Brain pericyte (primary cell): ENCODE results near the gene GLCCI1.
"Not testable (repeated sequence)": the region's sequence is repeated elsewhere in the genome, so short reads cannot be mapped to it uniquely, and the experiment has no call there.

Experiments
- DNase-seq: peaks from one replicate; pipeline ENCODE4 v3.0.0-alpha.2; 2012; ENCODE audit warnings: low read depth, low spot score

The GLCCI1 gene

DNA sequence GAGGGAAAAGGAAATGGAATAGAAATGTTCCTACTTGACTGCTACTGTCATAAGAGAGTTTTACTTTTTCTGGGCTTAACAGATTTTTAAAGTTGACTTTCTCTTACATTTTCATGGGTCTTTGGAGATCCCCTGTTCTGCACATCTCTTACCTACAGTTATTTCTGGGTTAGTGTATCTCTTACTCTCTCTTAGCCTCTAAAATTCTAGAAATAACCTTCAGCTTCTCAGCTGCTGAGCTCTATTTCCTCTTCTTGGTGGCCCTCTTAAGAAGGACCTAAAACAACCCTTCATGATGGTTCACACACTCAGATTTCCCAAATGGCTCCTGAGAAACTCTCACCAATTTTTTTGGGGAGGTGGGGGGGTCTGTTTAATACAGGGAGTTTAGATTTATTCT, 79.5 kb downstream of the GLCCI1 start:
- DNase-seq, result not testable (repeated sequence)

DNA sequence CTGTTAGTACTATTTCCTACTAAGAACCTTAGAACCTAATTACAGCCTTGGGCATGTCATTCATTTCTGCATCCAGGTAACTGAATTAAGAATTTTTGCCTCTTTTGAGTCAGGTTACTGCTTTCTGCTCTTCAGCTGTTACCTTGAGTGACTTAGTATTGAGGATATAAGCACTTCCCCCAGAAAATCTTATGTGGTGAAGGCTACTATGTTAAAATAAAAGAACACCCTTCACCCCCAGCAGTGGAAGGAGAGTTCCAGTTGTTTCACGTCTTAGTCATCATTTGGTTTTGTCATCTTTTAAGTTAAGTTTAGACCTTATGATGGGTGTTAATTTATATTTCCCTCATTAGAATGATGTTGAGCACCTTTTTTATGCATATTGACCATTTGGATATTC, 82.8 kb downstream of the GLCCI1 start:
- no peak for DNase-seq

- DNase-seq, result no peak
These were observed 83.4 kb downstream of the GLCCI1 start for GRCh38 chr7:8051998-8052397.

GRCh38 chr7:8052824-8053223, 84.2 kb downstream of the GLCCI1 start:
- no peak for DNase-seq

DNA sequence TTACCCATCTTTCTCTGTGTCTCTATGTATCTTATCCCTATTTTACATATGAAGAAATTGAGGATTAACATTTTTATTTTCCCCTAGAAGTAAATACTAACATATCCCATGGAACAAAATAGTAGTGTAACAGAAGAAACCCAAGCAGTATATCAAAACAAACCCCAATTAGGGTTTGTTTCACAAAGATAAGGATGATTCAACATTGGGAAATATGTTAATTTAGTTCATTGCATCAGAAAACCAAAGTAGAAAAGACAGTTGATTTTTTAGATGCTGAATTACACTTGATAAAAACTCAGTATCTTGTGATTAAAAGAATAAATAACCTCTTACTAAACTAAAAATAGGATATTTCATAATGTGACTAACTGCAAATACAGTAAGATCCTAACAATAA, 87.8 kb downstream of the GLCCI1 start:
- no peak for DNase-seq

GRCh38 chr7:8057566-8057965, 89.0 kb downstream of the GLCCI1 start:
- DNase-seq, result no peak

- no peak for DNase-seq
These were observed 89.7 kb downstream of the GLCCI1 start for GRCh38 chr7:8058322-8058721.

DNA sequence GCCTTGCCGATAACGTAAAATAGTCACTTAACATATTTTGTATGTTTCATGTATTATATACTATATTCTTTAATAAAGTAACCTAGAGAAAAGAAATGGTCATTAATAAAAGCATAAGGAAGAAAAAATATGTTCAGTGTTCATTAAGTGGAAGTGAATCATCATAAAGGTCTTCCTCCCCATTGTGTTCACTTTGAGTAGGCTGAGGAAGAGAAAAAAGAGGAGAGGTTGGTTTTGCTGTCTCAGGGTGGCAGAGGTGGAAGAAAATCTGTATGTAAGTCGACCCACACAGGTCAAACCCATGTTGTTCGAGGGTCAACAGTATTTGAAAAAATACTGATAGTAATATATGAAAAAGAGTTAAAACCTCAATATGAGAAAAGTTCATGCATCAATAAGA, 90.3 kb downstream of the GLCCI1 start:
- DNase-seq, result no peak

DNA sequence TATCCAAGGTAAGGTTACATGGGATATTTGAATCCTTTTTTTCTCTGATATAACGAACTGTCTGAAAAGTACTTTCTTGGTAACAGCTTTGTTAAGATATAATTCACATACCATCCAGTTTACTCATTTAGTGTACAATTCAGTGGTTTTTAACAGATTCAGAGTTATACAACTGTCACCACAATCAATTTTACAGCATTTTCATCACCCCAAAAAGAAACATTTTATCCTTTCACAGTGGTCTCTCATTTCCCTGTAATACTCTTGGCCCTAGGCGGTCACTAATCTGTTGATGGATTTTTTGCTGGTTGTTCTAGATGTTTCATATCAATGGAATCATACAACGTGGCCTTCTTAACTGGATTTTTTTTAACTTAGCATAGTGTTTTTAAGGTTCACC, 91.6 kb downstream of the GLCCI1 start:
- DNase-seq, result no peak

- DNase-seq, result not testable (repeated sequence)
These were observed 94.7 kb downstream of the GLCCI1 start for GRCh38 chr7:8063300-8063699.

GRCh38 chr7:8063706-8064297, 95.2 kb downstream of the GLCCI1 start:
- DNase-seq, result no peak

- peak; percentile 3 for DNase-seq
These were observed 96.2 kb downstream of the GLCCI1 start for GRCh38 chr7:8064828-8065227.

DNA sequence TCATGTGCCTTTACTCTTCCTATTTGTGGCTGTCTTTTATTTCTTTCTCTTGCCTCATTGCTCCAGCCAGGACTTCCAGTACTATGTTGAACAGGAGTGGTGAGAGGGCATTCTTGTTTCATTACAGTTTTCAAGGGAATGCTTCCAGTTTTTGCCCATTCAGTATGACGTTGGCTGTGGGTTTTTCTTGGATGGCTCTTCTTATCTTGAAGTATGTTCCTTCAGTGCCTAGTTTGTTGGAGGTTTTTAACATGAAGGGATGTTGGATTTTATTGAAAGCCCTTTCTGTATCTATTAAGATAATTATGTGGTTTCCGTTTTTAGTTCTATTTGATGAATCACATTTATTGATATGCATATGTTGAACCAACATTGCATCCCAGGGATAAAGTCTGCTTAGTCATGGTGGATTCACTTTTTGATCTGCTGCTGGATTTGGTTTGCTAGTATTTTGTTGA, 96.8 kb downstream of the GLCCI1 start:
- DNase-seq, result peak; percentile 20

DNA sequence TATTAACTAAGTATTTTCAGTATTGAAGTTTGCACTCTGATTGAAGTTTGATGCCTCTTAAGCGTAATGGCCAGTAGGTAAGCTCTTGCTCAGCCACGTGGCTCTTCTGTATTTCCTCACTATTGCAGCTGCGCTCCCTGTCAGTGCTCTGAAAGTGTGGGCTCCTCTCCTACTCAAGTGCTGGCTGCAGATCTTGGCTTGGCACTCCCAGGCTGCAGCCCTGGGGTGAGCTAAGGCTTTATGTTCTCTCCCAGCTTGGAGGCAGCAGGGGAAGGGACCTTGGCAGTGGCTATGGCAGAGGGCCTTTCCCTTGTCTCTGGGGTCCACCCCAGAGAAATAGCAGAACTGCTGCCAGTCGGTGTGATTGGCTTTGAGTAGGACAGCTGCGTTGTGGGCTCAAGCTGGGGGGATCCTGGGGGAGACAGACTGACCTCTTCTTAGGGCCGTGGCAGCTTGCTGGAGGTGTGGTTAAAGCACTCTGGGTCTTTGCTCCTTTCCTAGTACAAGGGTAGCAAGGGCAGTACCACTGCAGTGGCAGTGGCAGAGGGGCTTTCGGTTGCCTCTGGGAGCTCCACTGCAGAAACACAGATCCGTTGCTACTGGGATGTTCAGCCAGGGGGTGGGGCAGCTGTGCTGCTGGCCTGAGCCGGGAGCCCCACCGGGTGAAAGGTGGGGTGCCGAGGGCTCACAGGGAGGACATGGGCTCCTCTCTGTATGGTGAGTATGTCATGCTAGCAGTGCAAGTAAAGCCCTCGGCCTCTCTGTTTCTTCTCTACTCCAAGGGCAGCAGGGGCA, 100.5 kb downstream of the GLCCI1 start:
- DNase-seq, result no peak

GRCh38 chr7:8070451-8071180, 102.0 kb downstream of the GLCCI1 start:
- no peak for DNase-seq

- DNase-seq, result no peak
These were observed 109.8 kb downstream of the GLCCI1 start for GRCh38 chr7:8078418-8078817.

DNA sequence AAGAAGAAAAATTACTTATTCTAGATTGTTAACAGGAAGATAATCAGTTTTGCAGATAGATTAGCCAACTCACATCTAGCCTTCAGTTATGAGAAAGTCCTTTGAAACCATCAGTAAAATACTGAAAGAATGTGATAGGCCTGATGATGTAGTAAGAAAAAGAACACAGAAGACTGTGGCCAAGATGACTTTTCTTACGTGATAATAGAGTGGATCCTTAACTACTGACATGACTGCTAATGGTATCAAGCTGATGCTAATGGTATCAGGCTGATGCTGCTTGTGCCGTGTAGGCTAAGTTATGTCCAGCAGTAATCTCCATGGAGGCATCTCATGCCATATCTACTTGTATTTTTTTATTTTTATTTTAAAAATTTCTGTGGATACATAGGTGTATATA, 114.2 kb downstream of the GLCCI1 start:
- no peak for DNase-seq

GRCh38 chr7:8084836-8085235, 116.2 kb downstream of the GLCCI1 start:
- DNase-seq, result no peak

DNA sequence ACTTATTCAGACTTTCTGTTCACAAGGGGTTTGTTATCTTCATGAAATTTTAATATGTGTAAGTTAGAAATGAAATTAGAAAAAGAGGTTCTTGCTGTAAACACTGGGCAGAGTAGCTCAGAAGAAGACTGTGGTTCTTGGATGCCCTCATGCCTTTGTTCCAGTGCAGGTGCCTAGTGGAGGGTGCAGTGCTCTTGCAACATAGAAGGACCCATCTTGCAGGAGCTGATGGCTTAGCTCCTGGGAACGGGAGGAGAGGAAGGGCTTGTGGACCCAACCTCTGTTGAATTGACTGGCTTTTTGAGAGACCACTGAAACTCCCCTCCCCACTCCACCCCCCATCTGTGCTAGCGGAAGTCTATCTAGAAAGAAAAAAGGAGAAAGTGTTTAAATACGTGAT, 116.8 kb downstream of the GLCCI1 start:
- no peak for DNase-seq

DNA sequence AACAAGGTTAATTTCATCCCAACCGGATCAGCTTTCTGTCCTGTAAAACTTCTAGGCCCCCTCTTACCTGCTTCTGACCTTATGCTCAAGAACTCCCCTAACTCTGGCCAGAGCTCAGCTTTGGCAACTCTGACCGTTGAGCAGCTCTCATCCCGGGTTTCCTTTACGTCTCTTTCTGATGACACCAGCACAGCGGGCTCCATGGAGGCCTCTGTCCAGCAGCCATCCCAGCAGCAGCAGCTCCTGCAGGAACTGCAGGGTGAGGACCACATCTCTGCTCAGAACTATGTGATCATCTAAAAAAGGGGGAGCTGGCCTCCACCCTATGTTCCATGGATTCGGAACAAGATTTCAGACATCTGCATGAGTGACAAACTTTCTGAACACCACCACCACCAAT, 117.6 kb downstream of the GLCCI1 start:
- DNase-seq, result no peak

GRCh38 chr7:8089036-8089780, 120.6 kb downstream of the GLCCI1 start:
- no peak for DNase-seq

GRCh38 chr7:8092140-8092539, 123.5 kb downstream of the GLCCI1 start:
- no peak for DNase-seq
